Small intestine (tissue), 7 donors: ENCODE results near the gene ACOT9. TPM values are rescaled to one million over a fixed set of nuclear protein-coding genes. Genes with fewer than 3 reads are reported as not detected.
A peak's percentile ranks its signal among the peaks of the same experiment; 100 is the strongest.

Source experiments
- DNase-seq, 2 donors: peaks; one replicate each; pipeline versions ENCODE4 v3.0.0 to v3.0.0-alpha.2; 2013
- FAIRE-seq: peaks from 2 replicates; lab custom pipeline; 2012; peaks lifted over from hg19 to GRCh38; lab: Jason Lieb, UNC
- H3K27ac ChIP-seq, 3 donors: one replicate each; pipeline ENCODE4 v1.5.1; 2013; ENCODE audit warnings: low read length in 2 of 3, mild to moderate bottlenecking in 2 of 3, control low read depth in 1 of 3, inconsistent platforms in 1 of 3, low read depth in 1 of 3, moderate library complexity in 1 of 3
- H3K27me3 ChIP-seq, 3 donors: one replicate each; pipeline ENCODE4 v1.6.1; 2013; ENCODE audit warnings: low read length in 3 of 3, inconsistent platforms in 1 of 3; ENCODE audit not compliant: control insufficient read depth in 3 of 3, insufficient read depth in 3 of 3
- H3K36me3 ChIP-seq, 3 donors: one replicate each; pipeline ENCODE4 v1.6.1; 2013; ENCODE audit warnings: low read length in 3 of 3, inconsistent platforms in 1 of 3, low read depth in 1 of 3, mild to moderate bottlenecking in 1 of 3, moderate library complexity in 1 of 3; ENCODE audit not compliant: control insufficient read depth in 3 of 3, insufficient read depth in 2 of 3
- H3K4me1 ChIP-seq, 3 donors: one replicate each; pipeline ENCODE4 v1.6.1; 2013; ENCODE audit warnings: low read length in 2 of 3, inconsistent platforms in 1 of 3, low read depth in 1 of 3, mild to moderate bottlenecking in 1 of 3, moderate library complexity in 1 of 3; ENCODE audit not compliant: control insufficient read depth in 3 of 3, insufficient read depth in 2 of 3
- H3K4me3 ChIP-seq, 3 donors: one replicate each; pipeline ENCODE4 v1.5.1; 2013; ENCODE audit warnings: low read length in 3 of 3, control low read depth in 1 of 3, inconsistent platforms in 1 of 3, low read depth in 1 of 3, mild to moderate bottlenecking in 1 of 3, moderate library complexity in 1 of 3
- H3K9me3 ChIP-seq, 2 donors: one replicate each; pipeline ENCODE4 v1.6.1; 2013; ENCODE audit warnings: low read depth in 1 of 2, low read length in 1 of 2; ENCODE audit not compliant: control insufficient read depth in 2 of 2, insufficient read depth in 1 of 2
- WGBS, 3 donors: extraction: QIAGEN DNeasy Blood & Tissue Kit; methylation state at CpG; one replicate each; pipeline ENCODE4 v1.1.7; 2013; 5-methylcytosine and 5-hydroxymethylcytosine counted together
- polyA plus RNA-seq, 4 donors: library from polyadenylated mRNA; stranded (reverse) in 3 of 4; unstranded in 1 of 4; fragments of 200-250 nt in 3 of 4; fragments of 120-200 nt in 1 of 4; gene quantifications; one replicate each; pipeline versions ENCODE4 v1.2.1 to v1.2.3, GENCODE V29; 2013
- donor health status: healthy with polysubstance abuse.
- donor health status: control.
- donor health status: control.
- donor health status: Bipolar disorder and iron deficiency.
- donor health status: healthy.

ACOT9 gene
- polyA plus RNA-seq, 4 donors = 17.8 to 43.8 (median 30.7) TPM

- FAIRE-seq (no peak), DNase-seq (no peak)
- Histone ChIP-seq H3K27ac (no peak overlapping the region), H3K4me3 (no peak overlapping the region), H3K36me3 (no peaks in the 10 kb centered on the region), H3K4me1 (peaks cover 0 to 3% (median 0%) of the 10 kb centered on the region in 3 donors), H3K27me3 (no peaks in the 10 kb centered on the region), H3K9me3 (no peaks in the 10 kb centered on the region)
Observed at GRCh38 chrX:23737413-23737812, 5.7 kb downstream of the ACOT9 start.

GRCh38 chrX:23736030-23736429 is 7.0 kb downstream of the ACOT9 start:
- Histone ChIP-seq H3K4me1 (peaks cover 0 to 3% (median 0%) of the 10 kb centered on the region in 3 donors), H3K9me3 (no peaks in the 10 kb centered on the region), H3K36me3 (peaks cover 0 to under 1% (median 0%) of the 10 kb centered on the region in 3 donors), H3K27ac (no peak overlapping the region), H3K27me3 (no peaks in the 10 kb centered on the region), H3K4me3 (no peak overlapping the region)
- DNase-seq (peak in 1 of 2 donors; percentile 33), FAIRE-seq (no peak)
- WGBS, 3 donors = 12 to 59% (median 29%) methylated on average over 3 of the region's 3 CpGs

- H3K27ac ChIP-seq = no peak overlapping the region
- FAIRE-seq (no peak), DNase-seq (no peak)
- peaks cover 0 to 3% (median 0%) of the 10 kb centered on the region in 3 donors for H3K4me1 ChIP-seq
- H3K4me3 ChIP-seq = no peak overlapping the region
- 48 to 81% (median 62%) methylated on average over 5 of the region's 5 CpGs for WGBS, 3 donors
- peaks cover 0 to 4% (median 0%) of the 10 kb centered on the region in 3 donors for H3K36me3 ChIP-seq
- H3K9me3 ChIP-seq = no peaks in the 10 kb centered on the region
- no peaks in the 10 kb centered on the region for H3K27me3 ChIP-seq
Observed at GRCh38 chrX:23732704-23733103, 10.4 kb downstream of the ACOT9 start.

- no peak overlapping the region for H3K4me3 ChIP-seq
- 76 to 83% (median 80%) methylated on average over 1 of the region's 1 CpG for WGBS, 3 donors
- no peak overlapping the region for H3K27ac ChIP-seq
- peaks cover 0 to 3% (median 0%) of the 10 kb centered on the region in 3 donors for H3K4me1 ChIP-seq
- no peak for DNase-seq
- peaks cover 0 to 4% (median 4%) of the 10 kb centered on the region in 3 donors for H3K36me3 ChIP-seq
- H3K9me3 ChIP-seq = no peaks in the 10 kb centered on the region
- H3K27me3 ChIP-seq = no peaks in the 10 kb centered on the region
- FAIRE-seq = no peak
Observed at GRCh38 chrX:23731951-23732350, 11.1 kb downstream of the ACOT9 start.

GRCh38 chrX:23729214-23729613 is 13.9 kb downstream of the ACOT9 start:
- DNase-seq (no peak), FAIRE-seq (no peak)
- Histone ChIP-seq H3K4me1 (no peaks in the 10 kb centered on the region), H3K27ac (no peak overlapping the region), H3K9me3 (no peaks in the 10 kb centered on the region), H3K27me3 (no peaks in the 10 kb centered on the region), H3K4me3 (no peak overlapping the region), H3K36me3 (peaks cover 0 to 9% (median 4%) of the 10 kb centered on the region in 3 donors)
- 67 to 98% (median 86%) methylated on average over 1 of the region's 1 CpG for WGBS, 3 donors

- FAIRE-seq (no peak), DNase-seq (no peak)
- Histone ChIP-seq H3K4me1 (no peaks in the 10 kb centered on the region), H3K36me3 (peaks cover 0 to 15% (median 4%) of the 10 kb centered on the region in 3 donors), H3K27ac (no peak overlapping the region), H3K9me3 (no peaks in the 10 kb centered on the region), H3K4me3 (no peak overlapping the region), H3K27me3 (no peaks in the 10 kb centered on the region)
- WGBS, 3 donors = 88 to 96% (median 95%) methylated on average over 3 of the region's 3 CpGs
Observed at GRCh38 chrX:23727206-23727605, 15.9 kb downstream of the ACOT9 start.

GRCh38 chrX:23726191-23726590 is 16.9 kb downstream of the ACOT9 start:
- Histone ChIP-seq H3K4me1 (no peaks in the 10 kb centered on the region), H3K4me3 (no peak overlapping the region), H3K27ac (no peak overlapping the region), H3K27me3 (no peaks in the 10 kb centered on the region), H3K36me3 (peaks cover 0 to 16% (median 6%) of the 10 kb centered on the region in 3 donors), H3K9me3 (no peaks in the 10 kb centered on the region)
- WGBS, 3 donors = 68 to 83% (median 80%) methylated on average over 6 of the region's 6 CpGs
- FAIRE-seq (no peak), DNase-seq (no peak)

GRCh38 chrX:23720117-23720677 is 22.9 kb downstream of the ACOT9 start:
- Histone ChIP-seq H3K36me3 (peaks cover 0 to 25% (median 2%) of the 10 kb centered on the region in 3 donors), H3K4me3 (no peak overlapping the region), H3K9me3 (no peaks in the 10 kb centered on the region), H3K4me1 (no peaks in the 10 kb centered on the region), H3K27ac (no peak overlapping the region), H3K27me3 (no peaks in the 10 kb centered on the region)
- no peak for DNase-seq
- FAIRE-seq = no peak
- 79 to 91% (median 84%) methylated on average over 8 of the region's 8 CpGs for WGBS, 3 donors

- Histone ChIP-seq H3K27ac (no peak overlapping the region), H3K36me3 (peaks cover 0 to 8% (median 0%) of the 10 kb centered on the region in 3 donors), H3K27me3 (no peaks in the 10 kb centered on the region), H3K9me3 (no peaks in the 10 kb centered on the region), H3K4me3 (no peak overlapping the region), H3K4me1 (no peaks in the 10 kb centered on the region)
- WGBS, 3 donors = 76 to 88% (median 83%) methylated on average over 5 of the region's 5 CpGs
- no peak for FAIRE-seq
- no peak for DNase-seq
Observed at GRCh38 chrX:23705235-23705634, 37.8 kb downstream of the ACOT9 start.
